ENCODE measurements around the gene ABR.

DNA sequence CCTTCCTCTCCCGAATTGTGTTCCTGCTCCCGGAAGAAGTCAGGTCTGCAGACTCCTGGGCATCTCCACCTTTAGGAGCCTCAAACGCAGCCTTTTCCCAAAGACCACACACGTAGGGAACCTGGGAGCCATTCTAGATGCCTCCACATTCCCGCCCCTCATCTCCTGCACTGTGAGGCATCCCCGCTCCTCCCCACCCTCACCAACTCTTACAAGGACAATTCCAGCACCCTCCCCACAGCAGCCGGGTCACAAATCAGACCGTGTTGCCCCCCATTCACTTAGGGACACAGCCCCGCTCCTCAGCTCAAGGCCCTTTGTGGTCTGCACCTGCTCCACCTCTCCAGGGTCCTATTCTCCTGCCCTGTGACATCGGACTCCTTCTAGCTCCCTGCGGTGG, 49.6 kb downstream of the ABR start:
- TF ChIP-seq, protein P1, sequence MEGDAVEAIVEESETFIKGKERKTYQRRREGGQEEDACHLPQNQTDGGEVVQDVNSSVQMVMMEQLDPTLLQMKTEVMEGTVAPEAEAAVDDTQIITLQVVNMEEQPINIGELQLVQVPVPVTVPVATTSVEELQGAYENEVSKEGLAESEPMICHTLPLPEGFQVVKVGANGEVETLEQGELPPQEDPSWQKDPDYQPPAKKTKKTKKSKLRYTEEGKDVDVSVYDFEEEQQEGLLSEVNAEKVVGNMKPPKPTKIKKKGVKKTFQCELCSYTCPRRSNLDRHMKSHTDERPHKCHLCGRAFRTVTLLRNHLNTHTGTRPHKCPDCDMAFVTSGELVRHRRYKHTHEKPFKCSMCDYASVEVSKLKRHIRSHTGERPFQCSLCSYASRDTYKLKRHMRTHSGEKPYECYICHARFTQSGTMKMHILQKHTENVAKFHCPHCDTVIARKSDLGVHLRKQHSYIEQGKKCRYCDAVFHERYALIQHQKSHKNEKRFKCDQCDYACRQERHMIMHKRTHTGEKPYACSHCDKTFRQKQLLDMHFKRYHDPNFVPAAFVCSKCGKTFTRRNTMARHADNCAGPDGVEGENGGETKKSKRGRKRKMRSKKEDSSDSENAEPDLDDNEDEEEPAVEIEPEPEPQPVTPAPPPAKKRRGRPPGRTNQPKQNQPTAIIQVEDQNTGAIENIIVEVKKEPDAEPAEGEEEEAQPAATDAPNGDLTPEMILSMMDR (IDR thresholded peaks at IDR 0.05; ENCODE audit: low read depth, low read length), result no peak
- TF ChIP-seq EZH2phosphoT487 (IDR thresholded peaks at IDR 0.05; ENCODE audit: low read depth), result no peak

All from OCI-LY3 (cell line).